ENCODE data around the gene PI4K2A.
A peak's percentile ranks its signal among the peaks of the same experiment; 100 is the strongest.

PI4K2A gene

DNA sequence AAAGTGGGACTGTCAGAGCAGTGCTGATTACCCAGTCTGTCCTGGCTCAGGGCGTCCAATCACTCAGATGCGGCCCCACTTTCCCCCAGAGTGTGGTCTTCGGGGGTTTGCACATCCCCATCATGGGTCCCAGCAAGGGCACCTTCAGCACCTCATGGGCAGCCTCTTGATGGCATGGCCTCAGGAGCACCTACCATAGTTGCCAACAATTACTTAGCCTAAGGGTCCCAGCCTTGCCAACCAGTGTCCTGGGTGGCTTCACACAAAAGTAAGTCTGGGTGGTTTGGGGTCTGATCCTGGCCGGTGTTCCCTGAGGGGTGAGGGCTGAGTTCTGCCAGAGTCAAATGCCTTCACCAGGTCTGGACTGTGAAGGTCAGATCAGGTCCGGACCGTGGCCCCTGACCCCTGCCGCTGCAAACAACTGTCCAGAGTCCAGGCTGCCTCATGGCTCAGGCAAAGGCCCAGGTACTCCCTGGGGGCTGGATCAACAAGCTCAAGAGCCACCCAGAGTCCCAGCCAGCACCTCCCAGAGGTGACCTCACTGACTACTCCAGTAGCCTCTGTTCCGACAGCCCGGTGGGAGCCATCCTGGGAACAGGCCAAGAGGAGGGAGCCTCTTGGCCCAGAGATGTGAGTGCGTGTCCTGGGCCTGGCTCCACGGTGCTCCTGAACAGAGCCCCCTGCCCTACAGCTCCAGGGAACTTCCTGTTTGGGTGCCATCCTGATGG, 66.8 kb downstream of the PI4K2A start:
- DNase-seq (ENCODE audit: low read depth): no peak

DNA sequence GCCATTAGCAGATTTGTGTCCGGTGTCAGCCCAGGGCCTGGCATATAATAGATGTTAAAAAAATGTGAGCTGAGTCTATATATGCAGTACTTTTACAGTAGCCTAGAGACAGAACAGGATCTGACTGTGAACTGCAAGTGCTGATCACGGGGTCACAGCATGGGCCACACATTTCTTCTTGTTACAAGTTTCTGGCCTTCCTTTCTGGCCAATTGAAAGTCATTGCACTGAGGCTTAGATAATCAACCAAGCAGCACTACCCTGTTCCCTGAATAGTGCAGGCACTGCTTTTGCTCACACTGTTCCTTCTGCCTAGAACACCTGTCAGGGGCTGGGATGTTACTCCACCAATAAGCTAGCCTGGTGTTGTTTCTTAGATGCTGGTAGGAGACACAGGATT, 67.7 kb downstream of the PI4K2A start:
- no peak for DNase-seq (ENCODE audit: low read depth)

DNA sequence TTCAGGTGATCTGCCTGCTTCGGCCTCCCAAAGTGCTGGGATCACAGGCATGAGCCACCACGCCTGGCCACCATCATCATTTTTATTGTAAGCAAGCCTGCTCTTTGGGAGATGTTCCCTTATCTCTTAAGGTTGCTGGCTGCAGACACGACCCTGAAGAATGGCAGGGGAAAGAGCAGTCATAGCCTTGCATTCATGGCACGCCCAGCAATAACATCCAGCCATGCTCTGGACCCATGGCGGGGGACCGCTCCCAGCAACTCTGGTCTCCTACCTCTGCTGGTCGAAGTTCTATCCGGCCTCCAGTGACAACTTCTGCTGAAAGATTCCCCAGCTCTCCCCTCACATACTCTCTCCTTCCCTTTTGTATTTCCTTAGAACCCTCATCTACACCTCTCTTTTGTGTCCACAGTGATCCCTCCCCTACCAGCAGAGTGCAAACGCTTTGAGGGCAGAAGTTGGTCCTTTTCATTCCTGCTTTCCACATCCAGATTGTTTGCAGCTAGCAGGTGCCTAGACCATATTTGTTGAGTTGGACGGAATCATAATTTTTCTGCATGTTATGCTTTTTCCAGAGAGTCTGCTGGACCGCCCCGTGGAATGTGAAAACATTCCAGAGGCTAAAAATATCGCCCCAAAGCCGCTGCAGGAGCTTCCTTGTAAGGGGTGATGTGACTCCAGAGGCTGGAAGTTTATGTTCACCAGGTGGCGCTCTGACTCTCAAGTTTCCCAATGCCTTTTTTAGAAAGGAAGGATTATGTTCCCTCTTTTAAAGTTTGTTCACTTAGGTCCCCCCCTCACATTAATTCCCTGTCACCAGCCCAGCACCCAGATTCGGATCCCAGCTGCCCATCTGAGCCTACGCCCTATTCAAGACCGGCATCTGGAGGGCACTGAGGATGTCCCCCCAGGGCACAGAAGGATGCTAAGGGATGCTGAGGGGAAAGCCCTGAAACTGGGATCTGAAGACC, 68.8 kb downstream of the PI4K2A start:
- peak; percentile 22 for DNase-seq (ENCODE audit: low read depth)

DNA sequence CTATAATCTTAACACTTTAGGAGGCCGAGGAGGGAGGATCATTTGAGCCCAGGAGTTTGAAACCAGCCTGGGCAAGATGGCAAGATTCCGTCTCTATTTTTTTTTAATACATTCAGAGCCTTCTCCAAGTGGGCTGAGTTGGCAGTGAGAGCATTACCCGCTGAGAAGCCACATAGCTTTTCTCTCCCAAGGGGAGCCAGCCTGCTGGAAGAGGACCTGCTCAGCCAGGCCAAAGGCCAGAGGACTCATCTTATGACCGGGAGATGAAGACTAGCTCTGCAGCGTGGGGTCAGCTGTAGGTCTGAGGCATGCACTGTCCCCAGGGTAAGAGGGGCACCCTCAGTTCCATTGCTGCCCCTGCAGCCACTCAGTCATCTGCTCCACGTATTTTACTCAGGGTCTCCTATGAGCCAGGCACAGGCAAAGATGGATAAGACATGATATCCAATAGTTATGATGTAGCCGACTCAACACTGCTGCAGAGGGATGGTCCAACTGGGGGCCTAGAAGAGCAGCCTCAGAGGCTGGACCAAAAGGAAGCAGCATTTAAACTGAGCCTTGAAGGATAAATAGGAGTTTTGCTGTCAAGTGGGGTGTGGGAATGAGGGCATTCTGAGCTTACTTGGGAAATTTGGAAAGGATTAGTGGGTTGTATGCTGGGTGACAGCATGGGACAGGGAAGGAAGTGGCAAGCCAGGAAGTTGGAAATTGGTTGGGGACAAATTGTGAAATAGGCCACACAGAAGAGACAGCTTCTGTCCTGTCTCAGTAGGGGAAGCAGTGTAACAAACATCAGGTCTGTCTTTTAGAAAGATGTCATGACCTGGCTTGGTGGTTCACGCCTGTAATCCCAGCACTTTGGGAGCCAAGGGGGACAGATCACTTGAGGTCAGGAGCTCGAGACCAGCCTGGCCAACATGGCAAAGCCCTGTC, 71.4 kb downstream of the PI4K2A start:
- DNase-seq (ENCODE audit: low read depth): no peak

DNA sequence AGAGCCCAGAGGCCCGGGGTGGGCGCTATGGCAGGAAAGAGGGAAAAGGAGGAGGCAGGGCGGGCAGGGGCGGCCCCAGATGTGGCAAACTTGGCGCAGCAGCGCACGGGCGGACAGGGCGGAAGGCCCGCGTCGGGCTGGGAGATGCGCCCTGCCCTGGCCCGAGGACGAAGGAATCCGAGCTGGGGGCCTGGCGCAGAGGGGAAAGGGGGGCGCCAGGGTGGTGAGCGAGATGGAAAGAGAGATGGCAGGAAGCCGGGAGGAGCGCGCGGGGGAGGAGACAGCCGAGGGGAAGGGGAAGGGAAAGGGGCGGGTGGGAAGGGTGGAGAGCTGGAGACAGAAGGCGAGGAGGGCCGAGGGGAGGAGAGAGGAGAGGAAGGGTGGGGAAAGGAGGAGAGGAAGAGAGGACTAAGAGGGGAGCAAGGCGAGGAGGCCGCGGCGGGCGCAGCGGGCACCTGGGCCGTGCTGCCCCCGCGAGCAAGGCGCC, 72.9 kb downstream of the PI4K2A start, which contains the start of gene MARVELD1:
MARVELD1 (plus strand) TSS at position 392 of the 487 bp plus-strand sequence. CDS start 147 bp downstream, outside the sequence.
- DNase-seq (ENCODE audit: low read depth): no peak

DNA sequence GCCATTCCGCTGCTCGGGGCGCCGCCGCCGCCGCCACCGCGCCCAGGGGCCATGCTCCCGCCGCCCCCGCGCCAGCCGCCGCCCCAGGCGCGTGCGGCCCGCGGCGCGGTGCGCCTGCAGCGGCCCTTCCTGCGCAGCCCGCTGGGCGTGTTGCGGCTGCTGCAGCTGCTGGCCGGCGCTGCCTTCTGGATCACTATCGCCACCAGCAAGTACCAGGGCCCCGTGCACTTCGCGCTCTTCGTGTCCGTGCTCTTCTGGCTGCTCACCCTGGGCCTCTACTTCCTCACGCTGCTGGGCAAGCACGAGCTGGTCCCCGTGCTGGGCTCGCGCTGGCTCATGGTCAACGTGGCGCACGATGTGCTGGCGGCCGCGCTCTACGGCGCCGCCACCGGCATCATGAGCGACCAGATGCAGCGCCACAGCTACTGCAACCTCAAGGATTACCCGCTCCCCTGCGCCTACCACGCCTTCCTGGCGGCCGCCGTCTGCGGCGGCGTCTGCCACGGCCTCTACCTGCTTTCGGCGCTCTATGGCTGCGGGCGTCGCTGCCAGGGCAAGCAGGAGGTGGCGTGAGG, 73.4 kb downstream of the PI4K2A start:
- DNase-seq (ENCODE audit: low read depth): peak; percentile 25

DNA sequence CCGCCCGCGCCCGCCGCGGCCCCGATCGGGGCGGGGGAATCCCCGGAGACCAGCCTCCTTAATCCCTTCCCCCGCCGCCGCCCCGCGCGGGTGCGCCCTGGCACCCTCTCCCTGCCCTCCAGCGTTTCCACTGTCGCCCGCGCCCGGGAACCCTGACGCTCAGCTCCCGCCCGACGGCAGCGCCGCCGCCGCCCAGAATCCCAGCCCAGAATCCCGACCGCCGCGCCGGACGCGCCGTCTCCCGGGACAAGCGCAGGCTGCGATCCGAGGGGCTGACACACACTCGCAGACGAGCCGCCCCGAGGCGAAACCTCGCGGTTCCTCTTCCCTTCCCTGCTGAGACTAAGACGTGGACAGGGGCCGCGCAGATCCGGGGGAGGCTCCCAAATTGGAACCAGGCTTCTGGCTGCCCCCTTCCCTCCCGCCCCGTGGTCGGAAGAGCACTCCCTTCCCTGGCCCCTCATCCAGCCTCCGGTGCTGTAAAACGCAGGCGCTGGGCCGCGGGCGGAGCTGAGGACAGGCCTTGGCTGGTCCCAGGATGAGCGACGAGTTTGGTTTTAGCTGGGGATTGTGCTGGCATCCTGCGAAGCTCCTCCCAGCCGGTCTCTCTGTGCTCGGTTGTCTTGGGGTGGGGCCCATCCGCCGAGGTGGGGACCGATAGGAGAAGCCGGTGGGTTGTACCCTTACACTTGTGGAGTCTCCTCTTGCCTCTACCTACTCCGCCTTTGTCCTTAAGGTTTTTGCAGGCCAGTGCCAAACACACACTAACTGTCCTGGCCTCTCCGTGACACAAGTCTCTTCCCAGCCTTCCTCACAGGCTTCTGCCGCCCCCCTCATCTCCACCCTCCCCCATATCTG, 74.2 kb downstream of the PI4K2A start:
- DNase-seq (ENCODE audit: low read depth): no peak

DNA sequence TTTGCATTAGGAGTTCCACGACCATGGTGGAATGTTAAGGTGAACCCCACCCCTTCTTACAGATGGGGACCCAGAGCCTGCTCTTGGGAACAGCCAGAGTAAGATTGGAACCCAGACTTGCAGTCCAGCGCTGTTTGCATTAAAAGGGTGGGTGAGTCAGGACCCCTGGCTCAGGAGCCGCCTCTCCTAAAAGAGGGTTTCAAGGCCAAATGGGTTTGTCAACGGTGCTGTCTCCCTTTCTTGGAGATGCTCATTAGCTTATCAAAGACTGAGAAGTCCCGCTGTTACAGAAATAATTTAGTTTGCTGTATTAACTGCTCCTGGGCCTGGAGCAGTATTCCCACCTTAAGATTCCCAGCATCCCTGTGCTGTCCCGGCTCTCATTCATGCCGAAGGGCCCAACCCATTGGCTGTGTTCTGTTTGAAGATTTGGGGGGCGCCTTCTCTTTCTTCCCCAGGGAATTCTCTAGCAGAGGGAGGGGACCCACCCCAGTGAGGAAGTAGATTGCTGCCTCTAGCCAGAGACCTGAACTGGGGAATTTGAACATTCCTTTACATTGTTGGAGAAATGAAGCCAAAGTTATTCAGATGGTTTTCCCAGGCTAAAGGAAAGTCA, 74.9 kb downstream of the PI4K2A start:
- DNase-seq (ENCODE audit: low read depth): no peak

DNA sequence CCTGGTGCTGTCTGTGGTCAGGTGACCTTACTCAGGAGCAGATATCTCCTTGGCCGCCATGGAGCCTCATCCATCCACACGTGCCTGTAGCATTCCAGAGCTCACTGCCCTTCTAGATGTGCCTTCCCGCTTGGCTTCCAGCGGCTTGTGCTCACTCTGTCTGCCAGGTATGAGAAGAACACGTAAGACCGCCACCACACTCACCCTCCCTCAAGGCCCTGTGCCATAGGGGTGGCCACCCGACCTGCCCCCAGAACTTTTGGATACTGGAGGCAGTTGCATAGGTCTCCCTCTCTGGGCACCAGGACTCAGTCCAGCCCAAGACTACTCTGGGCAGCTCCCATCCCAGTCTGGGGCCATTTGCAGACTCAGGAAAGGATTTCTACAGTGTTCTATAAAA, 77.2 kb downstream of the PI4K2A start:
- DNase-seq (ENCODE audit: low read depth): no peak

DNA sequence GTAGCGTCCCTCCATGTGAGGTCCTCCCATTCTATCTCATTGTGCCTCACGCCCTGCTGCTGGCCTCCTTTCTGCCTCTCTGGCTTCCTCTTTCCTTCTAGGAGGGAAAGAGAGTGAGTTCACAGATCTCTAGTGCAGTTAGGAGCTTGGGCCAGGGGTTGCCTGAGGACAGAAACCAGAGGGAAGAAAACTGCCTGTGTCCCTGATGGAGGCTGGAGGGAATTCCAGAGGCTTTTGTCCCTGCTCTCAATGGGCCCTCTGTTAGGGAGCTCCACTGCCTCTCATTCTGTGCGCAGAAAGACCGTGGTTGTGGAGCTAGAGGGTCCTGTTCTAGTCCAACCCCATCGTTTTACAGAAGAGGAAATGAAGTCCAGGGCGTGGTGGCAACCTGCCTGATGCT, 77.7 kb downstream of the PI4K2A start:
- DNase-seq (ENCODE audit: low read depth): no peak

DNA sequence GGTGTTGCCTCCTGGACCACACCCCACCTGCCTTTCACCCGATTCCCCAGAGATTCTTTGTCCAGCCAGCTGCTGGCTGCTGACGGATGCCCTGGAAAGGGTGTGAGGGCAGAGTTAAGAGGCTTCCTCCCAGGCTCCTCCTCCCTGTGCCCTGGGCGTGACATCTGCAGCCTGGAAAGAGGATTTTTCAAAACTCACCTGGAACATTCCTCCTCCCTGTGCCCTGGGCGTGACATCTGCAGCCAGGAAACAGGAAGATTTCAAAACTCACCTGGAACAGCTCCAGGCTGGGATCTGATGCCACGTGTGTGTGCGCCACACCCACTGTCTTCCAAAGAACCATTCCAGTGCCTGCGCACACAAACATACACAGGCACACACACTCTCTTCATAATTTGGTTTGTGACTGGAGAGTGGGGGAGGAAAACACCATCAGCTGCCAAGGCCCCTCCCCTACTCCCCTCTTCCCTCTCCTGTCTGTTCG, 78.2 kb downstream of the PI4K2A start:
- no peak for DNase-seq (ENCODE audit: low read depth)

DNA sequence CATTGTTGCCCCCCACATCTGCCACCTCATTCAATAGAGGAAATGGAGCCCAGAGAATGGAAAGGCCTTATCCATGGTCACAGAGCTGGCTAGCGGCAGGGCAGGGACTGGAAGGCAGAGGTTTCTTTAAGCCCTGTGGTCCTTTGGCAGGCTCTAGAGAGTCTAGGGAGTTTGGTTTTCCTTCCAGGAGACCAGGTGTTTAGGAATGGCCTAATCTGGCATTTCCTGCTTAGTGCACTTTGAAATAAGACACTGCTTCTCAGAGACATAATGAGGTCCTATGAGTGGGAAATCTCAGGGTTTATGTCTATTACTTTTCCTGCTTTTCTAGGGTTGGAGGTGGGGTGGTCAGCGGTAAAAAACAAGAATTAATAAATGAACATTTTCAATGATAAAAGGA, 79.1 kb downstream of the PI4K2A start:
- no peak for DNase-seq (ENCODE audit: low read depth)

DNA sequence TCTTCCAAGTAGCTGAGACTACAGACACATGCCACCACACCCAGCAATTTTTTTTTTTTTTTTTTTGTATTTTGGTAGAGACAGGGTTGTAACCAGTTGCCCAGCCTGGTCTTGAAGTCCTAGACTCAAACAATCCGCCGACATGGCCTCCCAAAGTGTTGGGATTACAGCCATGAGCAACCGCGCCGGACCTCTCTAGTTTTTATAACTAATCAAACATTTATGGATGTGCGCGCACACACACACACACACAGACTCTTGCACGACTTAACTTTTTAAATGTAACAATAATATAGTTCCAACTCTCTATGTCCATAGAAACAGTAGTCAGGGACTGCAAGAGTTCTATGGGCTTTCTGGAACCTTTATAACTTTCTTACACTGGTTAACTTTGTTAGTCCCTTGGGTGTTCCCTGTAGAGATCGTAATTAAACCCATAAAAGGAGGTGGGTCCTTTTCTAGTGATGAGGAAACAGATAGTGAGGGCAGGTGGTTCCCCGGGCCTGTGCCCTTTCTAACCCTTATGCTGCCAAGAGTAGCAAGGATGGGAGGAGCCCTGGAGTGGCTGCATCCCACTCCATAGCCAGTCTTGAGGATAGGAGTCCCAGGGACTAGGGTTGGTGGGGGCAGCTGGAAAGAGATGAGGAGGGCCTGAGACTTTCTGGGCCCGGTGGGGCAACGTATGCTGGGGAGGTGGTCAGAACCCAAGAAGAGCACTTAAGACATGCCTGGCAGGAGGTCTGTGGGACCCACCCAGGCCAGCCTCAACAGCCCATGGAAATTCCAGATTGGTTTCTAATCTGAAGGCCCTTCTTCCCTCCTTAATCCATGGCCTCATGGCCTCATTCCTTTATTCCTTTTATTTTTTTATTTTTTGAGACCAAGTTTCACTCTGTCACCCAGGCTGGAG, 81.7 kb downstream of the PI4K2A start:
- DNase-seq (ENCODE audit: low read depth): no peak

DNA sequence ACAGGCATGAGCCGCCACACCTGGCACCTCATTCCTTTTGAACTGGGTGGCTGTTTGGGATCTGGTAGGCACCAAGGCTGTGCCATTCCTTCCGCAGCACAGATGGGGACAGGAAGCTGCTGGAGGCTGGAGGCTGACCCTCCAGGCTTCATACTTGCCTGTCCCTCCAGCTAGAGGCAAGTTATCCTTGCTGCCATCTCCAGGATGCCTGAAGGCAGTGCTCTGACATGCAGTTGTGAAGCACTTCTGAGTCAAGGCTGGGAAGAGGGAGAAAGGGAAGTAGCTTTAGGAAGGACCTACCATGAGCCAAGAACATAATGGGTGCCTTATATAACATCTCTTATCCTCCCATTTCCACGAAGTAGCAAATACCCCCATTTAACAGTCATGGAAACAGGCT, 82.5 kb downstream of the PI4K2A start:
- no peak for DNase-seq (ENCODE audit: low read depth)

DNA sequence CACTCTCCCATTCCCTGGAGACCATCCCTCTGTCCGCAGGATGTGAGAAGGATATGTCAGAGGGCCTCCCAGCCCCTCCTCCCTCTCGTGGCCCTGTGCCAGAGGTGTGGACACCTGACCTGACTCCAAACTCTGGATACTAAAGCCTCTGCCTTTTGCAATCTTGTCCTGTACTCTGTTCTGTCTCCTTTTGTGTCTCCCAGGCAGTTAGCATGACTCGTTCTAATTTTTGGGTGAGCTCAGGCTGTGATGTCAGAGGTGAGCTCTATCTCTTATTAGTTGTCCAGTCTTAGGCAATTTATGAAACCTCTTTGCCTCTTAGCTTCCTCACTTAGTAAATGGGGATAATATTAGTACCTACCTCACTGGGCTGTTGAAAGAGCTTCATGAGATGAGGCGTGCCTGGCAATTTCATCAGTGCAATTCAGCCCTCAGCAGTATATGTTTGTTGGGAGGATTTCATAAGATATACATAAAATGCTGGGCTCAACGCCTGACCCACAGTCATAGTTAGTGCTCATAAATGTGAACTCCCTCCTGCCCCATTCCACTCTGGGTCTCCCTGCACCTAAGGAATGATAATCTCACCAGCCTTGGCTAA, 84.0 kb downstream of the PI4K2A start:
- no peak for DNase-seq (ENCODE audit: low read depth)
